H1 (cell line): ENCODE results near the gene MBP. TPM values are rescaled to one million over a fixed set of nuclear protein-coding genes. Genes with fewer than 3 reads are reported as not detected.

Experiments
- CTCF ChIA-PET: fragments of 300-600 bp; sonication (Branson Sonifier 250); formaldehyde crosslinking; loops from one replicate; lab custom pipeline; 2021; ENCODE audit not compliant: partially characterized antibody; lab: Charles Lee
- POLR2A ChIA-PET: fragments of 300-600 bp; sonication (Branson Sonifier 250); formaldehyde crosslinking; loops from one replicate; lab custom pipeline; 2021; ENCODE audit warnings: inconsistent platforms; ENCODE audit not compliant: partially characterized antibody; lab: Charles Lee
- DNase-seq, 2 experiments: peaks; one replicate each; pipeline versions ENCODE4 v3.0.0 to v3.0.0-alpha.2; 2010 to 2022; ENCODE audit warnings: low spot score in 2 of 2, low read depth in 1 of 2, mixed read lengths in 1 of 2
- FAIRE-seq: peaks from 2 replicates; lab custom pipeline; 2011; peaks lifted over from hg19 to GRCh38; lab: Jason Lieb, UNC
- H2AFZ ChIP-seq: 2 replicates; pipeline ENCODE4 v1.8.1; 2012; ENCODE audit warnings: low read length, inconsistent platforms
- H2AK5ac ChIP-seq: 2 replicates; pipeline ENCODE4 v1.6.1; 2013; ENCODE audit warnings: low read depth, low read length
- H2BK120ac ChIP-seq: replicated peaks from 2 replicates; pipeline ENCODE3; 2013; ENCODE audit warnings: low read depth, low read length, inconsistent platforms
- H2BK12ac ChIP-seq: 2 replicates; pipeline ENCODE4 v1.6.1; 2013; ENCODE audit warnings: low read depth, low read length
- H2BK15ac ChIP-seq: 2 replicates; pipeline ENCODE4 v1.6.1; 2013; ENCODE audit warnings: low read length
- H2BK20ac ChIP-seq: 2 replicates; pipeline ENCODE4 v1.6.1; 2013; ENCODE audit warnings: low read length
- H2BK5ac ChIP-seq: 2 replicates; pipeline ENCODE4 v1.6.1; 2013; ENCODE audit warnings: low read depth, low read length
- H3K14ac ChIP-seq: 2 replicates; pipeline ENCODE4 v1.6.1; 2013; ENCODE audit warnings: inconsistent platforms; ENCODE audit not compliant: insufficient read length
- H3K18ac ChIP-seq: 2 replicates; pipeline ENCODE4 v1.6.1; 2013; ENCODE audit warnings: low read length; ENCODE audit errors: extremely low read depth
- H3K23ac ChIP-seq: 2 replicates; pipeline ENCODE4 v1.6.1; 2013; ENCODE audit warnings: inconsistent platforms; ENCODE audit not compliant: insufficient read length
- H3K23me2 ChIP-seq: 2 replicates; pipeline ENCODE4 v1.6.1; 2013; ENCODE audit warnings: low read depth, low read length
- H3K27ac ChIP-seq: 2 replicates; pipeline ENCODE4 v1.6.1; 2011; ENCODE audit warnings: low read depth, low read length, inconsistent platforms
- H3K27me3 ChIP-seq, 4 experiments: replicated peaks in 1 of 4; 1 replicate in 1 of 4; 2 replicates in 3 of 4; pipeline versions ENCODE4 v1.6.1 to v1.8.1; 2011 to 2013; ENCODE audit warnings: low read length in 3 of 4, mild to moderate bottlenecking in 3 of 4, inconsistent platforms in 2 of 4, mixed read lengths in 2 of 4, moderate library complexity in 1 of 4; ENCODE audit not compliant: control insufficient read depth in 3 of 4, insufficient read depth in 3 of 4; ENCODE audit errors: extremely low read depth in 1 of 4
- H3K36me3 ChIP-seq, 4 experiments: 2 replicates each; pipeline versions ENCODE4 v1.6.1 to v1.8.1; 2011 to 2013; ENCODE audit warnings: mild to moderate bottlenecking in 4 of 4, low read length in 3 of 4, moderate library complexity in 2 of 4, control low read depth in 1 of 4, inconsistent platforms in 1 of 4; ENCODE audit not compliant: insufficient read depth in 4 of 4, control insufficient read depth in 2 of 4
- H3K4ac ChIP-seq: replicated peaks from 2 replicates; pipeline ENCODE3; 2013; ENCODE audit warnings: low read length, low read depth, mixed read lengths, inconsistent platforms; ENCODE audit not compliant: insufficient read length
- H3K4me1 ChIP-seq, 4 experiments: replicated peaks in 1 of 4; 1 replicate in 1 of 4; 2 replicates in 3 of 4; pipeline versions ENCODE4 v1.6.1 to v1.8.1; 2011 to 2013; ENCODE audit warnings: low read length in 3 of 4, inconsistent platforms in 2 of 4, mixed read lengths in 1 of 4; ENCODE audit not compliant: insufficient read depth in 4 of 4, control insufficient read depth in 3 of 4
- H3K4me2 ChIP-seq, 2 experiments: 2 replicates each; pipeline versions ENCODE4 v1.6.1 to v1.8.1; 2011 to 2013; ENCODE audit warnings: low read depth in 2 of 2, low read length in 2 of 2, control low read depth in 1 of 2, inconsistent platforms in 1 of 2, mild to moderate bottlenecking in 1 of 2; ENCODE audit not compliant: insufficient read depth in 1 of 2
- H3K4me3 ChIP-seq, 4 experiments: fragments of 200-600, 300-600 bp in 1 of 4; sonication (generic), shearing (Covaris generic), sonication (Bioruptor Twin) in 1 of 4; 2 replicates each; pipeline versions ENCODE4 v1.5.1 to v1.8.1; 2011 to 2016; ENCODE audit warnings: low read length in 4 of 4, low read depth in 3 of 4, control low read depth in 2 of 4, inconsistent platforms in 2 of 4, mild to moderate bottlenecking in 2 of 4, mixed read lengths in 1 of 4, moderate library complexity in 1 of 4; ENCODE audit not compliant: insufficient read depth in 2 of 4; ENCODE audit errors: extremely low read depth in 1 of 4
- H3K56ac ChIP-seq: replicated peaks from 2 replicates; pipeline ENCODE3; 2013; ENCODE audit warnings: low read depth, mild to moderate bottlenecking, mixed read lengths, low read length, inconsistent platforms; ENCODE audit not compliant: insufficient read length
- H3K79me1 ChIP-seq: 2 replicates; pipeline ENCODE4 v1.6.1; 2013; ENCODE audit warnings: low read depth, low read length, control low read depth
- H3K79me2 ChIP-seq, 2 experiments: 2 replicates each; pipeline versions ENCODE4 v1.6.1 to v1.8.1; 2012 to 2013; ENCODE audit warnings: low read length in 2 of 2, mild to moderate bottlenecking in 2 of 2, inconsistent platforms in 1 of 2; ENCODE audit not compliant: insufficient read depth in 2 of 2, control insufficient read depth in 1 of 2
- H3K9ac ChIP-seq, 4 experiments: replicated peaks in 1 of 4; 1 replicate in 1 of 4; 2 replicates in 3 of 4; pipeline versions ENCODE4 v1.6.1 to v1.8.1; 2011 to 2013; ENCODE audit warnings: low read depth in 3 of 4, low read length in 3 of 4, control low read depth in 2 of 4, mild to moderate bottlenecking in 2 of 4, moderate library complexity in 2 of 4, inconsistent platforms in 1 of 4; ENCODE audit errors: extremely low read depth in 1 of 4
- H3K9me3 ChIP-seq, 2 experiments: 2 replicates each; pipeline versions ENCODE4 v1.6.1 to v1.8.1; 2012 to 2013; ENCODE audit warnings: mild to moderate bottlenecking in 2 of 2, moderate library complexity in 2 of 2, control low read depth in 1 of 2, inconsistent platforms in 1 of 2, low read depth in 1 of 2, low read length in 1 of 2, mixed read lengths in 1 of 2; ENCODE audit not compliant: insufficient read depth in 2 of 2
- H4K20me1 ChIP-seq, 2 experiments: replicated peaks in 1 of 2; 2 replicates each; pipeline versions ENCODE3 to v1.8.1; 2011 to 2013; ENCODE audit warnings: inconsistent platforms in 2 of 2, low read length in 2 of 2, mild to moderate bottlenecking in 1 of 2; ENCODE audit not compliant: insufficient read depth in 2 of 2, control insufficient read depth in 1 of 2
- H4K5ac ChIP-seq: 2 replicates; pipeline ENCODE4 v1.6.1; 2013; ENCODE audit warnings: low read length, low read depth, mixed read lengths, inconsistent platforms; ENCODE audit not compliant: insufficient read length
- H4K8ac ChIP-seq: 2 replicates; pipeline ENCODE4 v1.8.0; 2013; ENCODE audit warnings: mild to moderate bottlenecking, moderate library complexity, low read length, inconsistent platforms; ENCODE audit not compliant: insufficient read depth; ENCODE audit errors: extremely low read depth
- H4K91ac ChIP-seq: replicated peaks from 2 replicates; pipeline ENCODE3; 2013; ENCODE audit warnings: low read length, mixed read lengths, inconsistent platforms; ENCODE audit not compliant: insufficient read length
- CREB1 ChIP-seq: IDR thresholded peaks from 2 replicates; pipeline ENCODE4 v1.6.1; 2012; ENCODE audit warnings: inconsistent platforms
- HDAC6 ChIP-seq: IDR thresholded peaks from one replicate; pipeline ENCODE4 v1.7.1; 2012; ENCODE audit warnings: low read depth, mild to moderate bottlenecking, inconsistent platforms, low read length, moderate library complexity
- KDM5A ChIP-seq: fragments of 200-600 bp; IDR thresholded peaks from 2 replicates; pipeline ENCODE4 v1.7.1; 2012; ENCODE audit warnings: mild to moderate bottlenecking, low read length, inconsistent platforms, mixed read lengths
- MAFK ChIP-seq: IDR thresholded peaks from 2 replicates; pipeline ENCODE4 v1.6.1; 2012; ENCODE audit warnings: low read depth, mild to moderate bottlenecking, improper control_type of control experiment, low read length
- POLR2AphosphoS5 ChIP-seq: IDR thresholded peaks from 2 replicates; pipeline ENCODE4 v1.6.1; 2011; ENCODE audit warnings: low read depth, low read length
- SIN3A ChIP-seq, 2 experiments: IDR thresholded peaks in 1 of 2; conservative IDR thresholded peaks in 1 of 2; 2 replicates each; pipeline ENCODE4 v1.6.1; 2011 to 2012; ENCODE audit warnings: low read length in 2 of 2, improper control_type of control experiment in 1 of 2, low read depth in 1 of 2, mild to moderate bottlenecking in 1 of 2
- SIRT6 ChIP-seq: IDR thresholded peaks from one replicate; pipeline ENCODE4 v1.7.1; 2012; ENCODE audit warnings: low read length, inconsistent platforms
- SIX5 ChIP-seq: IDR thresholded peaks from 2 replicates; pipeline ENCODE4 v1.6.1; 2011; ENCODE audit warnings: mild to moderate bottlenecking, low read depth, low read length
- SP1 ChIP-seq: IDR thresholded peaks from 2 replicates; pipeline ENCODE4 v1.6.1; 2011; ENCODE audit warnings: low read depth, low read length
- SP2 ChIP-seq: IDR thresholded peaks from 2 replicates; pipeline ENCODE4 v1.6.1; 2012; ENCODE audit warnings: mild to moderate bottlenecking, low read length, inconsistent platforms
- SUZ12 ChIP-seq: fragments of 200-600 bp; sonication (generic); IDR thresholded peaks from 2 replicates; pipeline ENCODE4 v1.6.1; 2012; ENCODE audit warnings: mild to moderate bottlenecking, inconsistent platforms, low read length, moderate library complexity, mixed read lengths
- TCF12 ChIP-seq: IDR thresholded peaks from 2 replicates; pipeline ENCODE4 v1.6.1; 2011; ENCODE audit warnings: low read depth, mild to moderate bottlenecking, low read length
- WGBS, 2 experiments: shearing (Covaris generic) in 1 of 2; methylation state at CpG; one replicate each; pipeline versions ENCODE4 v1.1.6 to v1.1.7; 2013 to 2015; ENCODE audit warnings: low lambda C conversion rate in 2 of 2, mixed read lengths in 2 of 2, inconsistent platforms in 1 of 2, low coverage in 1 of 2, missing lambda C conversion rate in 1 of 2; ENCODE audit not compliant: insufficient replicate concordance in 2 of 2, insufficient coverage in 1 of 2, insufficient read length in 1 of 2; ENCODE audit errors: extremely low coverage in 1 of 2, missing lambda C conversion rate in 1 of 2; 5-methylcytosine and 5-hydroxymethylcytosine counted together
- polyA plus RNA-seq, 7 experiments: library from polyadenylated mRNA; depleted of rRNA in 3 of 7; stranded (reverse) in 5 of 7; unstranded in 2 of 7; fragments of >200 nt in 5 of 7; fragments of 200-250 nt in 2 of 7; gene quantifications; 1 replicate in 5 of 7; 2 replicates in 1 of 7; 4 replicates in 1 of 7; pipeline versions ENCODE4 v1.2.1 to v1.2.3, GENCODE V29; 2011 to 2013; ENCODE audit warnings: missing spikeins in 2 of 7, mixed read lengths in 2 of 7
- total RNA-seq: library from RNA; stranded (reverse); fragmentation: NEBNext Ultra II Directional; extraction: Animal tissue kit (Norgen Biotek cat#: 25700); gene quantifications from 2 replicates; pipeline ENCODE4 v1.2.1, GENCODE V29; 2021
- TF ChIP-seq, protein P1 (sequence below): IDR thresholded peaks from 2 replicates; pipeline ENCODE4 v1.6.1; 2011; ENCODE audit warnings: low read length, improper control_type of control experiment

Gene MBP
- total and polyA plus RNA-seq, 2 of the 8 experiments (the other 6 are each of a cell fraction or from before 2014, with no cell fraction given), result 7.7 to 19.2 TPM

DNA sequence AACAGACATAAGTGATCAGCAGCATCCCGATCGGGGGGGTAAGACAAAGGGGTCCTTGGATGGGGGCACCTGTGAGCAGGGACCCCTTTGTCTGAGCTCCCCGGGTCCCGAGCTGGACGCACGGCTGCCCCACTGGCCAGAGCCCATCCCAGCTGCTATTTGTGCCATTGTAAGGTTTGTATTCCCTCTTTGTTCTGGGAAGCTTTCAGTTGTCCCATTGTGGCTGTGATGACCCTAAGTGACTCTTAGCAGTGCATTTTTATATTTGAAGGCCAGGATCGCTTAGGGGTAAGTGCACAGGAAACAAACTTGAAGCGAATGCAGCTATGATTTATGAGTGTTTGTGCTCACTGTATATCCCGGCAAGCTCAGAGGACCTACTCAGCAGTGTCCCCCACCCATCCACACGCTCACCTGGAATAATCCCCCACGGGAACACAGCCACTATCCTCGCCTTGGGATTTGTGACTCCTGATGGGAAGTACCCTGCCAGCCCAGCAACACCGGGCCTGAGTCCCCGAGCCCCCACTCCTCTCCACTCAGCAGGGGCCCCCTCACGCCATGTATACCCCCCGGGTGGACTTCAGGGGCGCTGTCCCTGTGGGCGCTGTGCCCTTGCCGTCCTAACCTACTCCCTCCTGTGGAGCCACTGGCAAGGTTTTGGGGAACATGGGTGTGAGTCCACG lies 80.1 kb downstream of the MBP start:
- Histone ChIP-seq H3K23me2 (peaks cover 2% of the 10 kb centered on the region; the same call in 1 of the 2 replicates), H3K79me2 (no peaks in the 10 kb centered on the region), H3K56ac (no peak overlapping the region), H3K27me3 (no peaks in the 10 kb centered on the region), H2BK15ac (no peak overlapping the region), H3K4me1 (peaks cover 14 to 31% (median 16%) of the 10 kb centered on the region in 4 experiments), H3K36me3 (no peaks in the 10 kb centered on the region), H3K4me3 (no peak overlapping the region), H4K91ac (no peak overlapping the region), H2AFZ (no peak overlapping the region), H3K4me2 (no peak overlapping the region), H3K4ac (no peak overlapping the region), H2BK12ac (no peak overlapping the region), H3K79me1 (no peaks in the 10 kb centered on the region; the same call in 1 of the 2 replicates), H3K9me3 (no peaks in the 10 kb centered on the region), H4K5ac (no peak overlapping the region), H4K8ac (peak overlapping the region; percentile 14; the same call in 1 of the 2 replicates), H3K27ac (no peak overlapping the region), H3K23ac (no peak overlapping the region), H4K20me1 (no peaks in the 10 kb centered on the region), H2BK20ac (no peak overlapping the region), H2BK5ac (no peak overlapping the region), H3K18ac (no peak overlapping the region), H3K14ac (no peak overlapping the region), H3K9ac (no peak overlapping the region), H2AK5ac (no peak overlapping the region), H2BK120ac (no peak overlapping the region)
- ChIA-PET POLR2A (no interaction called here), CTCF (interaction anchor here (0.7 to 4.3 kb wide), 10 partner anchors 9 to 130 kb away, joined by 3 to 27 read pairs (median 4); no protein-coding TSS in a partner anchor)
- no peak for FAIRE-seq
- 84% methylated on average over 20 of the region's 20 CpGs; no CpG with 5 or more reads in 1 of the 2 experiments for WGBS, 2 experiments
- DNase-seq, result no peak
- TF ChIP-seq SIN3A (conservative IDR thresholded peaks at IDR 0.05 in 1 of 2, IDR thresholded peaks at IDR 0.05 in 1 of 2; ENCODE audit: low read depth in 1 of 2, low read length in 2 of 2) (no peak), TCF12 (no peak), CREB1 (no peak), POLR2AphosphoS5 (no peak), SIRT6 (no peak), SIX5 (no peak), MAFK (no peak), SP2 (no peak), KDM5A (no peak), SP1 (no peak), HDAC6 (no peak), SUZ12 (no peak)
- TF ChIP-seq, protein P1, sequence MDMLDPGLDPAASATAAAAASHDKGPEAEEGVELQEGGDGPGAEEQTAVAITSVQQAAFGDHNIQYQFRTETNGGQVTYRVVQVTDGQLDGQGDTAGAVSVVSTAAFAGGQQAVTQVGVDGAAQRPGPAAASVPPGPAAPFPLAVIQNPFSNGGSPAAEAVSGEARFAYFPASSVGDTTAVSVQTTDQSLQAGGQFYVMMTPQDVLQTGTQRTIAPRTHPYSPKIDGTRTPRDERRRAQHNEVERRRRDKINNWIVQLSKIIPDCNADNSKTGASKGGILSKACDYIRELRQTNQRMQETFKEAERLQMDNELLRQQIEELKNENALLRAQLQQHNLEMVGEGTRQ, result no peak
